RWPE2 (cell line): ENCODE measurements around the gene ZNF236.

ENCODE experiments used
- ATAC-seq: fragments of 200-7000 bp; cut with Tn5 transposase; 3 replicates; pipeline ENCODE4 v1.9.1; 2021; ENCODE audit warnings: low read depth
- DNase-seq: peaks from one replicate; pipeline ENCODE4 v3.0.0-alpha.2; 2020; ENCODE audit warnings: low spot score
- H3K27ac ChIP-seq: fragments of 450-650 bp; 2 replicates; pipeline ENCODE4 v1.5.1; 2017; ENCODE audit warnings: mild to moderate bottlenecking; ENCODE audit not compliant: poor library complexity, severe bottlenecking
- H3K27me3 ChIP-seq: fragments of 250-450 bp; sonication (Bioruptor Pico); 2 replicates; pipeline ENCODE4 v1.5.1; 2021; ENCODE audit warnings: mild to moderate bottlenecking, moderate library complexity; ENCODE audit not compliant: insufficient read depth, poor library complexity, severe bottlenecking
- H3K36me3 ChIP-seq: fragments of 250-450 bp; sonication (Bioruptor Pico); 2 replicates; pipeline ENCODE4 v1.5.1; 2020; ENCODE audit warnings: low read depth, mild to moderate bottlenecking, moderate library complexity
- H3K4me1 ChIP-seq: fragments of 250-450 bp; sonication (Bioruptor Pico); 2 replicates; pipeline ENCODE4 v1.5.1; 2021; ENCODE audit warnings: mild to moderate bottlenecking, moderate library complexity; ENCODE audit not compliant: insufficient read depth, poor library complexity, severe bottlenecking
- H3K4me3 ChIP-seq: fragments of 250-450 bp; sonication (Bioruptor Pico); 2 replicates; pipeline ENCODE4 v1.5.1; 2021; ENCODE audit warnings: mild to moderate bottlenecking, moderate library complexity; ENCODE audit not compliant: severe bottlenecking
- H3K9me3 ChIP-seq: fragments of 250-450 bp; sonication (Bioruptor Pico); 2 replicates; pipeline ENCODE4 v1.5.1; 2021; ENCODE audit warnings: mild to moderate bottlenecking, moderate library complexity; ENCODE audit not compliant: severe bottlenecking
- TF ChIP-seq, protein P1 (sequence below): fragments of 450-650 bp; IDR thresholded peaks from one replicate; pipeline ENCODE4 v1.5.1; 2017; ENCODE audit warnings: mild to moderate bottlenecking, moderate library complexity; ENCODE audit not compliant: poor library complexity, severe bottlenecking

Gene ZNF236

GRCh38 chr18:76957384-76958355, 135.3 kb downstream of the ZNF236 start:
- DNase-seq = no peak
- H3K36me3 ChIP-seq = peaks cover 42% of the 10 kb centered on the region
- H3K27me3 ChIP-seq = no peaks in the 10 kb centered on the region
- no peak for ATAC-seq
- TF ChIP-seq, protein P1, sequence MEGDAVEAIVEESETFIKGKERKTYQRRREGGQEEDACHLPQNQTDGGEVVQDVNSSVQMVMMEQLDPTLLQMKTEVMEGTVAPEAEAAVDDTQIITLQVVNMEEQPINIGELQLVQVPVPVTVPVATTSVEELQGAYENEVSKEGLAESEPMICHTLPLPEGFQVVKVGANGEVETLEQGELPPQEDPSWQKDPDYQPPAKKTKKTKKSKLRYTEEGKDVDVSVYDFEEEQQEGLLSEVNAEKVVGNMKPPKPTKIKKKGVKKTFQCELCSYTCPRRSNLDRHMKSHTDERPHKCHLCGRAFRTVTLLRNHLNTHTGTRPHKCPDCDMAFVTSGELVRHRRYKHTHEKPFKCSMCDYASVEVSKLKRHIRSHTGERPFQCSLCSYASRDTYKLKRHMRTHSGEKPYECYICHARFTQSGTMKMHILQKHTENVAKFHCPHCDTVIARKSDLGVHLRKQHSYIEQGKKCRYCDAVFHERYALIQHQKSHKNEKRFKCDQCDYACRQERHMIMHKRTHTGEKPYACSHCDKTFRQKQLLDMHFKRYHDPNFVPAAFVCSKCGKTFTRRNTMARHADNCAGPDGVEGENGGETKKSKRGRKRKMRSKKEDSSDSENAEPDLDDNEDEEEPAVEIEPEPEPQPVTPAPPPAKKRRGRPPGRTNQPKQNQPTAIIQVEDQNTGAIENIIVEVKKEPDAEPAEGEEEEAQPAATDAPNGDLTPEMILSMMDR = no peak
- no peaks in the 10 kb centered on the region for H3K4me1 ChIP-seq
- H3K27ac ChIP-seq = no peak overlapping the region
- H3K4me3 ChIP-seq = no peak overlapping the region
- no peaks in the 10 kb centered on the region for H3K9me3 ChIP-seq

DNA sequence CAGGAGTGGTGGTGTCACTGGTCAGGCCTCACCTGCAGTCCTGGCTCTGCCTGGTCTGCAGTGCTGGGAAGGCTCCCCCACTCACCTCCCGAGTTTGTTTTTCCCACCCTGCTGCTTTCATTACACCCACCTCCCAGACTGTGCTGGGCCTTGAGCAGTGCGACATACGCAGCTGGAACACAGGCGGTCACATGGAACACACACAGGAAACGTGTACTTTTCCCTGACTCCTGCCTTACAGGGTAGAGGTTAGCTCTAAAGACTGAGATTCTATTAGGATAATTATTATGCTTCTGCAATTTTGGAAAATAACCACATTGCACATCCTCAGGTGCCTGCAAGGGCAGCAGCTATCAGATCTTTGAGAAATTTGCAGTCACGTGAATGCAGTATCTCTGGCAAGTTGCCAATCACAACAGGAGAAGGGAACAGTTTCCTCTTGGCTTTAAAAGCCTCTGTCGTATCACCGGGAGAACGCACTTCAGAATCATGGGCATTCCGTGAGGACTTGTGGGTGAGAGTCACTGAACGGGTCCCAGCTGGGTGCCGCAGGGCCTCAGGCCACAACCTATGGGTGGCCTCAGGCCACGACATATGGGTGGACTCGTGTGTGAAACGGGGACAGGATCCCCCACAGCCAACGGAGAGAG, 136.5 kb downstream of the ZNF236 start:
- Histone ChIP-seq H3K4me3 (no peak overlapping the region), H3K9me3 (no peaks in the 10 kb centered on the region), H3K4me1 (no peaks in the 10 kb centered on the region), H3K27ac (no peak overlapping the region), H3K36me3 (peaks cover 42% of the 10 kb centered on the region), H3K27me3 (no peaks in the 10 kb centered on the region)
- no peak for DNase-seq
- no peak for ATAC-seq
- TF ChIP-seq, protein P1 = no peak

GRCh38 chr18:76959605-76960004, 137.2 kb downstream of the ZNF236 start:
- DNase-seq (no peak), ATAC-seq (no peak)
- H3K4me3 ChIP-seq = no peak overlapping the region
- no peaks in the 10 kb centered on the region for H3K9me3 ChIP-seq
- TF ChIP-seq, protein P1 = no peak
- no peaks in the 10 kb centered on the region for H3K27me3 ChIP-seq
- H3K36me3 ChIP-seq = peaks cover 35% of the 10 kb centered on the region
- H3K4me1 ChIP-seq = no peaks in the 10 kb centered on the region
- H3K27ac ChIP-seq = no peak overlapping the region

- H3K36me3 ChIP-seq = peaks cover 35% of the 10 kb centered on the region
- no peak for ATAC-seq
- H3K4me3 ChIP-seq = no peak overlapping the region
- DNase-seq = no peak
- H3K4me1 ChIP-seq = no peaks in the 10 kb centered on the region
- H3K27me3 ChIP-seq = no peaks in the 10 kb centered on the region
- H3K27ac ChIP-seq = no peak overlapping the region
- H3K9me3 ChIP-seq = no peaks in the 10 kb centered on the region
- TF ChIP-seq, protein P1 = no peak
These were observed 138.2 kb downstream of the ZNF236 start for GRCh38 chr18:76960528-76961035.
